Measurements from ENCODE around the gene CELSR3.

The CELSR3 gene

DNA sequence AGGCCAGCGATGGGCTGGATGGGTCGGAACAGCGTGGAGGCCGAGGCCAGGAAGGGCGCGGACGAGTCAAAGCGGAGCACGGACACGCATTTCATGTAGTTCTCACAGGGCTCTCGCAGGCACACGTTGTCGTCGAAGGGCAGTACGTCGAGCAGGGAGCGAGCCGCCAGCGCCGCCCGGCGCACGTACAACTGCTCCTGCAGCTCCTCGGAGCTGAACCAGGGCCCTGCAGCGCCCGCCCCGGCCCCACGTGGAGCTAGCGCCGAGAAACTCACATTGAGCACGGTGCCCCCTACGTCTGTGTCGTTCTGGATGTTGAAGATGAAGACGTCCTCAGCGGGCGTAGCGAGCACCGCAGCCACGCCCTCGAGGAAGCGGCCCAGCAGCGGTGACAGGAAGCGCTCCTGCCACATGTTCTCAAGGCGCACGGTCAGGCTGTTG is 5.8 kb downstream of the CELSR3 start:
- DNase-seq, result no peak

DNA sequence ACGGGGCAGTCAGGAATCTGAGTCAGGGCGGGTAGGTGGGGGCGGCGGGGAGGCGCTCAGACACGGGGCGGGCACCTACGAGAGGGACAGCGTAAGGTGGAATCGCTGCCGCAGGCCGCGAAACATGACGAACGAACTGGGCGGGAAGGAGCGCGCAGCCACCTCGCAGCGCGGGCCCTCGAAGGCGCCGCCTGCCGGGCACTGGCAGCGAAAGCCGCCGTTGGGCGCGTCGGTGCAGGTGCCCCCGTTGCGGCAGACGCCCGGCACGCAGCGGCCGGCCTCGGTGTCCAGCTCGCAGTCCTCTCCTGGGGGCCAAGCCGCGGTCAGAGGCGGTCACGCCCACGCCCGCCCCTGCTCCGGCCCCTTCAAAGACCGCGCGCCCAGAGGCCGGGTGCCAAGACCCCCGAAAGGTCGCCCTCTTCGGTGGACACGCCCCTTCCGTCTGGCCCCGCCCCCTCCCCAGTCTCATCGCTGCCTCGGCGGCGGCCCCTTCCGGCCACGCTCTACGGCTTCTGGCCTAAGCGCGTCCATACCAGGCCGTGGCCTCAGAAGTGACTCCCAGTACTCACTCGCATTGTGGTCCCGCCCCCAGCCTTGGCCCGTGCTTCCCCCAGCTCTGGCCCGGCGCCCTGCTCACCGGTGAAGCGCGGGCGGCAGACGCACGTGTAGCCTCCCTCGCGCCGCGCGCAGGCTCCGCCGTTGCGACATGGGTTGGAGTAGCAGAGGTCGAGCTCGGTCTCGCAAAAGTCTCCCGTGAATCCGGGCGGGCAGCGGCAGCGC is 6.4 kb downstream of the CELSR3 start:
- DNase-seq, result peak; percentile 71 to 73

DNA sequence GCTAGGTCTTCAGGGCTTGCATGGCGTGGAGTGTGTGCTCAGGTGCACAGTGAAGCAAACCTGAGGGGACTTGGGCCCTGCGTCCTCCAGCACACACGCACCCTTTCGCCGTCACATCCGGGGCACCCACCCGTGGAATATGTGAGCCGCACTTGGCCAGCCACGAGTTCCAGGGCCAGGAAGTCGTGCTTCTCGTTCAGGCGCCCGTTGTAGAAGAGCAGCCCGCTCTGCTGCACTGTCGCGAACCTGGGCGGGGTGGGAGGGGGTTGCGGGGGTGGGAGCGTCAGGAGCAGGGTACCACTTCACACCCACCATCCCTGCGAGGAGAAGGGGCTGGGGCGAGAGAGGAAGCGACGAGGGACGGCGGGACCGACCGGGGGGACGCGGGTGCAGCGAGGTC is 7.1 kb downstream of the CELSR3 start:
- no peak for DNase-seq

- no peak for DNase-seq
These were observed 7.6 kb downstream of the CELSR3 start for GRCh38 chr3:48655063-48655462.

- DNase-seq, result no peak
These were observed 9.6 kb downstream of the CELSR3 start for GRCh38 chr3:48652923-48653715.

DNA sequence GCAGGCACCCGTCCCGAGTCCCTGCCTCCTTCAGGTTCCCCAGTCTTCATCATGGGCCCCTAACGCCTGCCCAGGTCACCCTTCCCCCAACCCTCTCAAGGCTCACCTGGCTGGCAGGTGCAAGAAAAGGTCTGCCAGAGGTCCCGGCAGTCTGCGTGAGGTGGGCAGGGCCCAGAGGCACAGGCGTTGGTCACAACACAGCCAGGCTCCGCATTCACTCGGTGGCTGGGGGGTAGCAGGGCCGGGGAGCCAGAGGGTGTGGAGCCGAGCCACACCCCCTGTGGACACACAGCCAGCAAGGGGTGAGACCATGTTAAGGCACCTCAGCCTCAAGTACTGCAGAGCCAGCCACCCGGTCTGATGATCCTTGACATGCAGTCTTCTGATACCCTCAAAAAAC is 10.9 kb downstream of the CELSR3 start:
- no peak for DNase-seq

DNA sequence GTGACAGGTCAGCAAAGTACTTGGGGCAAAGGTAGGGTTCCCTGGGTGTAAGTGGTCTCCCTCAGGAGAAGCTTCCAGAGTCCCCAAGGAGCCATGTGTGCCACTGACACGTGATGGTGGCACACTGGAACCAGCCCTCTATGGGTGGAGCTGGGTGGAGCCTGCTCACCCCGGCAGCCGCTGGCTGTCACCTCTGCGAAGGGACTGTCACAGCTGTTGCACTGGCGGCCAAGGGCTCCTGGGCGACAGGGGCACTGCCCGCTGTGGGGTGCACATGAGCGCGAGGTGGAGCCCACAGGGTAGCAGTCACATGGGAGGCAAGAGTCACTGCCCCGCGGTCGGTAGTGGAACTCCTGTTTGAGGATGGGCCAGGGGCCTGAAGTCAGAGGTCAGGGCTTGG is 12.0 kb downstream of the CELSR3 start:
- DNase-seq, result no peak

- no peak for DNase-seq
These were observed 14.4 kb downstream of the CELSR3 start for GRCh38 chr3:48648188-48648850.

GRCh38 chr3:48647714-48648113 is 15.0 kb downstream of the CELSR3 start:
- no peak for DNase-seq

DNA sequence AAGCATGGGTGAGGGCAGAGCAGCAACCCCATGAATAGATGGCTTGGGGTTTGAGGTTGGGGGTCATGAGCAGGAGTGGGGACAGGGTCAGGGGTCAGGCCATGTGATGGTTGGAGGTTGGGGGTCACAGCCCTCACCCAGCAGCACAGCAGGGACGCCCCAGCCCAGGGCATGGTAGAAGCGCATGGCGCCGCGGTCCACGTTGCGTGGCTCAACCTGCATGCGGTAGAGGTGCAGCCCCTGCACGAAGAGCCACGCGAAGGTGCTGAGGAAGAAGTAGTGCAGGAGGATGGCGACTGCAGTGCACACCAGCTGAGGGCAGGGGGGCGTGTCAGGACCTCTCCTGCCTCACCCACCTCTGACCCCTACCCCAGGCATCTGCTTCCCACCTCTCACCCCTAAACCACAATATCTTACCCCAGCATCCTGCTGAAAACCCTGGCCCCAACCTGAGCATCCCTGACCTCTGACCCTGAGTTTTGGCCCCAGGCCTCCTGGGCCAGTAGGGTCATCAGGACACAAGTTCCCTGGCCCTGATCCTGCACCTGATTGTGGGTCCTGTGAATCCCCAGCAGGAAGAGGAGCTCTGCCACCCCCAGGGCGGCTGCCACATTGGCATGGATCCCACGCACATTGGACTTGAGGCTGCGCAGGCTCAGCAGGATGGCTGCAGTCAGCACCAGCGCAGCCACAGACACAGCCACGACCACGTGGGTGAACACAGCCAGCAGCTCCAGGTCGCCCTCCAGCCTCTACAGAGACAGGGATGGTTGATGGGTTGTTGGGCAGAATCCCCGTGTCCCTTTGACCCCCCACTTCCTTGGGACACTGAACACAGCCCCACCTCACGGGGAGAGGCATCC is 17.6 kb downstream of the CELSR3 start:
- no peak for DNase-seq

GRCh38 chr3:48642605-48643004 is 20.1 kb downstream of the CELSR3 start:
- no peak for DNase-seq

GRCh38 chr3:48641396-48641795 is 21.3 kb downstream of the CELSR3 start:
- DNase-seq, result no peak

GRCh38 chr3:48639944-48640606 is 22.6 kb downstream of the CELSR3 start:
- no peak for DNase-seq

DNA sequence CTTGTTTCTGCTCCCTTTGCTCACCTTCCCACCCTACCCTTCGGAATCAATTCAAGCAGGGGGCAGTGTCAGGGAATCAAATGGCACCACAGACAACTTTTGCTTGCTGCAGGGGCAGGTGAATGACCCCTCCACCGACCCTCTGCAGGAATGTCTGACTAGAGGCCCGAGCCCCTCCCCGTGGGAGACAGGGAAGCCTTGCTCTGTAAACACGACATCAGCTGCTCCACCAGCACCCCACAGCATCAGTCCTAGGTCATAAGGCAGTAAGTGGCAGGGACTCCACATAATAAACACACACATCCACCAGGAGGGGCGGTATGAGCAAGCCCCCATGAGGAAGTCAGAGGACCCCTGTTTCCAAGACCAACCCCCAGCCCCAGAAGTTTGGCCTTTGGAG is 25.4 kb downstream of the CELSR3 start:
- DNase-seq, result no peak

DNA sequence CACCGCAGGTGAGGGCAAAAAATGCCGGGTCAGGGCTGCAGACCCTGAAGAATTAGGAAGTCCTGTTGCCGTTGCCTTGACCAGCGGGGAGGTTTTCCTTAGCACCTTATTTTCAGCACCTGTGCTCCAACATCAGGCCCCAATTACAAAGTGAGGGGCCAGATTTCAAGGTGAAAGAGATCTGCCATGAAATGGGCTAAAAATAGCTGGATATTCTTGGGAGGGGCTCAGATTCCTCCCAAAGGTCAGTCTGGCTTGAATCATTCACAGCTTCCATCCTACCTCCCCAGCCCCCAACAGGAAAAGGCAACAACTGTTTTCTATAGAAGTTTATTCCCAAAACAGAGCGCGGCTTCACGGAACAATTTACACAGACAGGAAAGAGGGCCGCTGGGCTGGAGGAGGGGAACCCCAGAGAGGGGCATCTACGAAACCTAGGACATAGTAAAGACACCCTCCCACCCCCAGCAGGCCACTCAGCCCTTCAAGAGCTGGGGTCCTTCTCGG is 26.5 kb downstream of the CELSR3 start:
- DNase-seq, result no peak

- DNase-seq, result peak; percentile 93 to 98
These were observed 27.3 kb downstream of the CELSR3 start, which contains the start of gene SLC26A6 for GRCh38 chr3:48635222-48636021. TSS of gene SLC26A6 (minus strand) at chr3:48635461. CDS start at chr3:48635393, 68 bp downstream.

GRCh38 chr3:48634661-48635221 is 27.9 kb downstream of the CELSR3 start:
- DNase-seq, result peak; percentile 13 to 29

- DNase-seq, result no peak
These were observed 28.9 kb downstream of the CELSR3 start for GRCh38 chr3:48633743-48634142.

DNA sequence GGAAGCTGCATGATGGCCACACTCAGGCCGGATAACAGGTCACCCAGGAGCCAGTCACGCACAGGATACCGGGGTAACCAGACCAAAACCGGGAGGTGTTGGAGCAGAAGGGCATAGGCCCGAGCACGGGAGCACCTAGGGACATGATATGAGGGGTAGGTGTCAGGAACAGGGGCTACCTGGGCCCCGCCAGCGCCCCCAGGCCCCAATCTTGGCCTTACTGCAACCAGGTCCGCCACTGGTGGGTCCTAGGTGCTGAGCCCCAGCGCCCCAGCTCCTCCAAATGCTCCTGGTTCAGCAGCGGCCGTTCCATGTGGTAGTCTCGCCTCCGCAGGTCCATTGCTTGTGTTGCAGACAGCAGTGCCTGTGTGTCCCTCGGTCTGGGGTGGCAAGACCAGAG is 29.4 kb downstream of the CELSR3 start:
- DNase-seq, result no peak

All from inflammatory macrophage treated with lipopolysaccharide for 1 hour (primary cell).